HG02870 (cell line): ENCODE results near the gene SYNPO2L.
"Not testable (repeated sequence)": the region's sequence is repeated elsewhere in the genome, so short reads cannot be mapped to it uniquely, and the experiment has no call there.

Source experiments
- ATAC-seq: cut with Tn5 transposase; IDR thresholded peaks from one replicate; pipeline ENCODE4 v1.9.1; 2021; ENCODE audit warnings: mild to moderate bottlenecking, moderate library complexity; ENCODE audit not compliant: unreplicated experiment

The SYNPO2L gene

DNA sequence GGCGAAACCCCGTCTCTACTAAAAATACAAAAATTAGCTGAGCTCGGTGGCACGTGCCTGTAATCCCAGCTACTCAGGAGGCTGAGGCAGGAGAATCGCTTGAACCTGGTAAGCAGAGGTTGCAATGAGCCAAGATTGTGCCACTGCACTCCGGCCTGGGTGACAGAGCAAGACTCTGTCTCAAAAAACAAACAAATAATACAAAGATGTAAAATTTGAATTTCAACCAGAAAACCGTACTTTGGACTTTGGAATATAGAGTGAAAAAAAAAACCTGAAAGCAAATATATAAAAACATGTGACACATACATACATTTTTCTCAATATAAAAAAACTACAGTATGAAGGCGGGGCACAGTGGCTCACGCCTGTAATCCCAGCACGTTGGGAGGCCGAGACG is 34.9 kb downstream of the SYNPO2L start:
- ATAC-seq = not testable (repeated sequence)

DNA sequence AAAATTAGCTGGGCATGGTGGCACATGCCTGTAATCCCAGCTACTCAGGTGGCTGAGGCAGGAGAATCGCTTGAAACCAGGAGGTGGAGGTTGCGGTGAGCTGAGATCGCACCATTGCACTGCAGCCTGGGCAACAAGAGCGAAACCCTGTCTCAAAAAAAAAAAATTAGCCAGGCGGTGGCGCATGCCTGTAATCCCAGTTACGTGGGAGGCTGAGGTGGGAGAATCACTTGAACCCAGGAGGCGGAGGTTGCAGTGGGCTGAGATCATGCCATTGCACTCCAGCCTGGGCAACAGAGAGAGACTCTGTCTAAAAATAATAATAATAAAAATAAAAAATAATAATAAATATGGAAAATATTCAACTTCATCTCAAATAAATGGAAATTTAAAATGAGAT is 38.7 kb downstream of the SYNPO2L start:
- ATAC-seq = not testable (repeated sequence)

DNA sequence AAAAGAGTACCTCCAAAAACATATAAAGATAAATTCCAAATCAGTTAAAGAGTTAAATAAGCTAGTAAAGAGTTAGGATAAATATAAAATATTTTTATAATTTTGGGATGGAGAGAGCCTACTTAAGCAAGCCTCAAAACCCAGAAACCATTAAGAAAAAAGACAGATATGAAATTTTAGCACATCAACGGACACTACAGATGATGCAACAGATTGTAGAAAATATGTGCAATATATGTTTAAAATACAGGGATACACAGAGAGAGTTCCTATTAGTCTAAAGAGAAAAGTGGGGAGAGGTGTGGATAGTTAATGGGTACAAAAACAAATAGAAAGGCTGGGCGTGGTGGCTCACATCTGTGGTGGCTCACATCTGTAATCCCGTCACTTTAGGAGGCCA is 41.1 kb downstream of the SYNPO2L start:
- ATAC-seq = no peak

DNA sequence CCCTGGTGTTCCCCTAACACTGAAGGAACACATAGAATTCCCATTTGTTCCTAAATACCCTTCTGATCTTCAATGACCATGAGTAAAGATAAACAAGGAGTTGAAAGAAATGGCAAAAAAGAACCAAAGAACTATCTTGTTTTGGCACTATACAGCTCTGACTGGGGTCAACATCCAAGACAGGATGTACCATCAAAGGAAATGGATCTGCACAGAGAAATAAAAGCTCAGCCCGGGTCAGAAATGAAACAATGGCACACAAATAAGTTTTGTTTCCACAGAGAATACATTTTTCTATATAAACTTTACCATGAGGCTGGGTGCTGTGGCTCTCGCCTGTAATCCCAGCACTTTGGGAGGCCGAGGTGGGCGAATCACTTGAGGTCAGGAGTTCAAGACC is 46.7 kb downstream of the SYNPO2L start:
- no peak for ATAC-seq

DNA sequence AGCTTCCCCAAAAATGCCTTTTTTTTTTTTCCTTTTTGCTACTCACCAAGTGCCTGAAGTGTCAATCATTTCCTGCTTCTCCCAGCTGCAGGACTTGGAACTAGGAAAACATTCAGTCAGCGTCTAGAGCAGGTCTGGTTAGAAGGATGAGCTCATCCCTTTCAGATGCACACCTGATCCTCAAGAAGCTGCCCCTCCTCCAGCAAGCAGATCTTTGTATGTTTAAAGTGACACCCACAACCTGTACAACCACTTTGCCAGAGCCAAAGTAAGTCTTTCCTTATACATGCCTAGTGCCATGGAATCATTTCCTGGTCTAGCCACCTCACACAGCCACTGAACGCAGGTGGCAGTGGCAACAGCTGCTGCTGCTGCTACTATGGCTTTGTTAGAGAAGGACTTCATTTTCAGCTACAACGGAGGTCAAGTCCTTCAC is 54.3 kb downstream of the SYNPO2L start:
- ATAC-seq = no peak

DNA sequence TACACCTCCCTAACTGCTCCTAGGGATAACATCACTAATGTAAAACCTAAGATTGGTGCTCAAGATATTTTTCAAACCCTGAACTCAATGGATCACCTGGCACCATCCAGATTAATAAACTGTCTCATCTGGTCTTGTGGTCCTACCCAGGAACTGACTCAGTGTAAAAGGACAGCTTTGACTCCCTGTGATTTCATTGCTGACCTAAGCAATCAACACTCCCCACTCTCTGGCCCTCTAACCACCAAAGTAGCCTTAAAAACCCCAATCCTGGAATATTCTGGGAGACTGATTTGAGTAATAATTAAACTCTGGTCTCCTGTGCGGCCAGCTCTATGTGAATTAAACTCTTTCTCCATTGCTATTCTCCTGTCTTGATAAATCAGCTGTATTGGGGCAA is 58.5 kb downstream of the SYNPO2L start:
- ATAC-seq = no peak
